HL-60 (cell line): ENCODE results near the gene USP13.

Experiments
- DNase-seq, 2 experiments: peaks; one replicate each; pipeline ENCODE4 v3.0.0-alpha.2; 2010 to 2020; ENCODE audit warnings: low read depth in 1 of 2, low spot score in 1 of 2
- H3K27ac ChIP-seq: fragments of 250-450 bp; sonication (Bioruptor Pico); replicated peaks from 2 replicates; pipeline ENCODE4 v1.5.1; 2020; ENCODE audit warnings: mild to moderate bottlenecking, moderate library complexity
- H3K27me3 ChIP-seq: fragments of 250-450 bp; sonication (Bioruptor Pico); 2 replicates; pipeline ENCODE4 v1.5.1; 2021; ENCODE audit warnings: mild to moderate bottlenecking, moderate library complexity; ENCODE audit not compliant: insufficient read depth, poor library complexity, severe bottlenecking
- H3K4me3 ChIP-seq: replicated peaks from 2 replicates; pipeline ENCODE4 v1.5.1; 2011; ENCODE audit warnings: mild to moderate bottlenecking, control low read depth, low read length; ENCODE audit not compliant: insufficient read depth
- CTCF ChIP-seq: IDR thresholded peaks from one replicate; pipeline ENCODE4 v1.5.1; 2011; ENCODE audit warnings: low read length, control low read depth, inconsistent platforms; ENCODE audit not compliant: insufficient read depth
- GABPA ChIP-seq: IDR thresholded peaks from 2 replicates; pipeline ENCODE4 v1.6.1; 2012; ENCODE audit warnings: low read depth
- POLR2AphosphoS5 ChIP-seq: IDR thresholded peaks from 2 replicates; pipeline ENCODE4 v1.6.1; 2012; ENCODE audit warnings: low read depth
- REST ChIP-seq: IDR thresholded peaks from 2 replicates; pipeline ENCODE4 v1.6.1; 2012; ENCODE audit warnings: low read depth; ENCODE audit not compliant: insufficient replicate concordance
- SPI1 ChIP-seq: IDR thresholded peaks from 2 replicates; pipeline ENCODE4 v1.6.1; 2012; ENCODE audit warnings: low read depth, mild to moderate bottlenecking, borderline replicate concordance

USP13 gene

GRCh38 chr3:179658606-179659005, 5.8 kb downstream of the USP13 start:
- Histone ChIP-seq H3K27me3 (no peaks in the 10 kb centered on the region), H3K27ac (no peak overlapping the region), H3K4me3 (no peak overlapping the region)
- no peak for TF ChIP-seq REST
- TF ChIP-seq POLR2AphosphoS5, result no peak
- TF ChIP-seq CTCF, result no peak
- TF ChIP-seq SPI1, result no peak
- no peak for TF ChIP-seq GABPA
- no peak for DNase-seq

GRCh38 chr3:179660872-179661271, 8.0 kb downstream of the USP13 start:
- Histone ChIP-seq H3K27me3 (no peaks in the 10 kb centered on the region), H3K4me3 (no peak overlapping the region), H3K27ac (no peak overlapping the region)
- no peak for TF ChIP-seq SPI1
- TF ChIP-seq REST, result no peak
- TF ChIP-seq GABPA, result no peak
- TF ChIP-seq CTCF, result no peak
- no peak for TF ChIP-seq POLR2AphosphoS5
- no peak for DNase-seq

GRCh38 chr3:179661777-179662176, 8.9 kb downstream of the USP13 start:
- no peak overlapping the region for H3K4me3 ChIP-seq
- DNase-seq, result no peak
- H3K27me3 ChIP-seq, result no peaks in the 10 kb centered on the region
- H3K27ac ChIP-seq, result no peak overlapping the region
- TF ChIP-seq REST (no peak), CTCF (no peak), SPI1 (no peak), POLR2AphosphoS5 (no peak), GABPA (no peak)
